ENCODE measurements around the gene ZNF407. TPM values are rescaled to one million over a fixed set of nuclear protein-coding genes. Genes with fewer than 3 reads are reported as not detected.

Gene ZNF407
- total RNA-seq, 1 donor, result 16.6 TPM

DNA sequence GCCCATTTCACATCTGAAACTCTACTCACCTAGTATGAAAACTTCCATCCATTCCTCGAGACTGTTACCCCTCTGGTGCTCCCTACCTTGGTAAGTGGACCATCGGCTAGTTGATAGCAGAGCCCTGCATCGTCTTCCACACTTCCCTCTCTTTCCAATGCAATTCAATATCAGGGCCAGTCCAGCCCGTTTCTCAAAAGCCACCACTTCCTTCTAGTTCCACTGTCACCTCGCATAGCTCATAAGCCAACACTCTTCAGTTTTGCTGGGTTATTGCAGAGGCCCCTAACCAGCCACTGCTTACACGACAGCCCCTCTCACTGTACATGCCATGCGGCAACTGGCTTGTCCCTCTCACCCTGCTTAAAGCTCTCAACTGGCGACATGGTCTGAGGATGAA is 10.2 kb upstream of the ZNF407 start:
- TF ChIP-seq CTCF (IDR thresholded peaks at IDR 0.05; ENCODE audit: extremely low read depth, low read depth, low read length), result no peak
- Histone ChIP-seq H4K20me1 (ENCODE audit: insufficient read depth, low read length) (no peaks in the 10 kb centered on the region), H3K9me3 (ENCODE audit: low read depth, low read length) (no peaks in the 10 kb centered on the region), H3K36me3 (ENCODE audit: insufficient read depth, low read length) (no peaks in the 10 kb centered on the region), H3K4me3 (ENCODE audit: insufficient read depth, low read length) (no peak overlapping the region), H3K27me3 (ENCODE audit: insufficient read depth, low read length) (no peaks in the 10 kb centered on the region), H3K4me1 (ENCODE audit: insufficient read depth, low read length) (no peaks in the 10 kb centered on the region), H3K4me2 (ENCODE audit: insufficient read depth, low read length) (no peak overlapping the region), H3K27ac (ENCODE audit: low read depth, low read length) (no peak overlapping the region), H2AFZ (ENCODE audit: low read length) (no peak overlapping the region), H3K79me2 (ENCODE audit: insufficient read depth, low read length) (no peaks in the 10 kb centered on the region)
- DNase-seq (ENCODE audit: insufficient read length, low spot score, missing footprints), result no peak

GRCh38 chr18:74589021-74589420 is 8.6 kb upstream of the ZNF407 start:
- no peaks in the 10 kb centered on the region for H3K27me3 ChIP-seq (ENCODE audit: insufficient read depth, low read length)
- no peaks in the 10 kb centered on the region for H3K36me3 ChIP-seq (ENCODE audit: insufficient read depth, low read length)
- H3K4me1 ChIP-seq (ENCODE audit: insufficient read depth, low read length), result no peaks in the 10 kb centered on the region
- H4K20me1 ChIP-seq (ENCODE audit: insufficient read depth, low read length), result no peaks in the 10 kb centered on the region
- DNase-seq (ENCODE audit: insufficient read length, low spot score, missing footprints), result no peak
- H3K9me3 ChIP-seq (ENCODE audit: low read depth, low read length), result no peaks in the 10 kb centered on the region
- H2AFZ ChIP-seq (ENCODE audit: low read length), result no peak overlapping the region
- no peak overlapping the region for H3K4me2 ChIP-seq (ENCODE audit: insufficient read depth, low read length)
- H3K79me2 ChIP-seq (ENCODE audit: insufficient read depth, low read length), result no peaks in the 10 kb centered on the region
- no peak overlapping the region for H3K4me3 ChIP-seq (ENCODE audit: insufficient read depth, low read length)
- TF ChIP-seq CTCF (IDR thresholded peaks at IDR 0.05; ENCODE audit: extremely low read depth, low read depth, low read length), result no peak
- no peak overlapping the region for H3K27ac ChIP-seq (ENCODE audit: low read depth, low read length)

- H2AFZ ChIP-seq (ENCODE audit: low read length), result no peak overlapping the region
Measured at GRCh38 chr18:74589811-74590210, 7.9 kb upstream of the ZNF407 start.

GRCh38 chr18:74590671-74591070 is 7.0 kb upstream of the ZNF407 start:
- Histone ChIP-seq H4K20me1 (ENCODE audit: insufficient read depth, low read length) (no peaks in the 10 kb centered on the region), H3K79me2 (ENCODE audit: insufficient read depth, low read length) (peaks cover 2% of the 10 kb centered on the region), H3K36me3 (ENCODE audit: insufficient read depth, low read length) (no peaks in the 10 kb centered on the region), H3K4me1 (ENCODE audit: insufficient read depth, low read length) (peaks cover under 1% of the 10 kb centered on the region), H3K4me2 (ENCODE audit: insufficient read depth, low read length) (no peak overlapping the region), H3K27ac (ENCODE audit: low read depth, low read length) (no peak overlapping the region), H2AFZ (ENCODE audit: low read length) (no peak overlapping the region), H3K27me3 (ENCODE audit: insufficient read depth, low read length) (no peaks in the 10 kb centered on the region), H3K9me3 (ENCODE audit: low read depth, low read length) (no peaks in the 10 kb centered on the region), H3K4me3 (ENCODE audit: insufficient read depth, low read length) (no peak overlapping the region)
- TF ChIP-seq CTCF (IDR thresholded peaks at IDR 0.05; ENCODE audit: extremely low read depth, low read depth, low read length), result no peak
- no peak for DNase-seq (ENCODE audit: insufficient read length, low spot score, missing footprints)

More at GRCh38 chr18:74589811-74590210, 7.9 kb upstream of the ZNF407 start:
- Histone ChIP-seq H3K9me3 (ENCODE audit: low read depth, low read length) (no peaks in the 10 kb centered on the region), H3K36me3 (ENCODE audit: insufficient read depth, low read length) (no peaks in the 10 kb centered on the region), H4K20me1 (ENCODE audit: insufficient read depth, low read length) (no peaks in the 10 kb centered on the region), H3K79me2 (ENCODE audit: insufficient read depth, low read length) (no peaks in the 10 kb centered on the region), H3K4me1 (ENCODE audit: insufficient read depth, low read length) (no peaks in the 10 kb centered on the region), H3K27ac (ENCODE audit: low read depth, low read length) (no peak overlapping the region), H3K4me2 (ENCODE audit: insufficient read depth, low read length) (no peak overlapping the region), H3K4me3 (ENCODE audit: insufficient read depth, low read length) (no peak overlapping the region), H3K27me3 (ENCODE audit: insufficient read depth, low read length) (no peaks in the 10 kb centered on the region)
- DNase-seq (ENCODE audit: insufficient read length, low spot score, missing footprints), result no peak
- TF ChIP-seq CTCF (IDR thresholded peaks at IDR 0.05; ENCODE audit: extremely low read depth, low read depth, low read length), result no peak

Measured in osteoblast (primary cell).